Measurements from ENCODE around the gene TIMM13. TPM values are rescaled to one million over a fixed set of nuclear protein-coding genes. Genes with fewer than 3 reads are reported as not detected.
"Not testable (repeated sequence)": the region's sequence is repeated elsewhere in the genome, so short reads cannot be mapped to it uniquely, and the experiment has no call there.

TIMM13 gene
- total RNA-seq, 1 donor from 2014 or later = 20.9 TPM

DNA sequence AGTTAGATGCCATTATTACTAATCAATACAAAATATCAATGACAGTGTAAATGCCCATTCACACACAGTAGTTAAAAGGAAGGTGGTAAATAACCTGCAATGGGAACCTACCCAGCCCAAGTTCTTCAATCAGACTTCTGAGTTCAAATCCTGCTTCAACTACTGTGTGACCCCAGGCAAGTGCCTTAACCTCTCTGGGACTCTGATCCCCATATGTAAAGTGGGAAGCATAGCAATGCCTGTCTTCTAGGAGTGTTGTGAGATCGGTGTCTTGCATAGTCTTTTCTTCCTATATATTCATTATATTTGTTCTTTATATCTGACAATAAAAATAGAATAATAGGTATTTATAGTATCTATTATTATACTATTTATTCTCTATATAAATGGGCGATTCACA lies 6.9 kb downstream of the TIMM13 start:
- H3K27ac ChIP-seq = no peak overlapping the region
- DNase-seq (ENCODE audit: extremely low spot score in 2 of 2) = no peak
- no peaks in the 10 kb centered on the region for H3K36me3 ChIP-seq
- no peaks in the 10 kb centered on the region for H3K27me3 ChIP-seq
- H3K4me1 ChIP-seq = peaks cover 8% of the 10 kb centered on the region
- no peaks in the 10 kb centered on the region for H3K9me3 ChIP-seq
- H3K4me3 ChIP-seq = no peak overlapping the region
- TF ChIP-seq CTCF (IDR thresholded peaks at IDR 0.05) = no peak
- intact Hi-C loops (cut with DNase I) = no loop called here

- intact Hi-C loops (cut with DNase I) = no loop called here
- H3K36me3 ChIP-seq = no peaks in the 10 kb centered on the region
Measured at GRCh38 chr19:2419754-2420153, 7.6 kb downstream of the TIMM13 start.

DNA sequence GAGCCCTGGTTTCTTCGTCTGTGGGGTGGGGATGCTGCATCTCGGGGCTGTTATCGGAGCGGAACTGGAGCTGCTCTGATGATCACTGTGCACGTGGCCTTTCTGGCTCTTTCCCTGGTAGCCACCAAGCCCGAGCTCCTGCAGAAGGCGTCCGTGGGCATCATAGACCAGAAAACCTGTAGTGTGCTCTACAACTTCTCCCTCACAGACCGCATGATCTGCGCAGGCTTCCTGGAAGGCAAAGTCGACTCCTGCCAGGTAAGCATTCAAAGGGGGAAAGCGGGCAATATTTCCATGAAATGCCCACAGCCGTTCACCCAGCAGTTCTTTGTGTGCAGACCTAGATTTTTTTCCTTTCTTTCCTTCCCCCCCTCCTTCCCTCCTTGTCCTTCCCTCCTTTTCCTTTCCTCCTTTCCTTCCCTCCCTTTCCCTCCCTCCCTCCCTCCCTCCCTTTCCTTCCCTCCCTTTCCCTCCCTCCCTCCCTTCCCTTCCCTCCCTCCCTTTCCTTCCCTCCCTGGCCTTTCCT lies 9.4 kb downstream of the TIMM13 start:
- Histone ChIP-seq H3K36me3 (no peaks in the 10 kb centered on the region), H3K27me3 (no peaks in the 10 kb centered on the region), H3K9me3 (no peaks in the 10 kb centered on the region), H3K4me3 (no peak overlapping the region), H3K27ac (no peak overlapping the region), H3K4me1 (no peaks in the 10 kb centered on the region)
- TF ChIP-seq POLR2AphosphoS5 (IDR thresholded peaks at IDR 0.05; ENCODE audit: insufficient read depth in 1 of 2, low read depth in 1 of 2) (no peak), CTCF (IDR thresholded peaks at IDR 0.05) (no peak), POLR2A (IDR thresholded peaks at IDR 0.05) (no peak)
- DNase-seq (ENCODE audit: extremely low spot score in 2 of 2) = peak in 1 of 2 donors; percentile 40
- intact Hi-C loops (cut with DNase I) = no loop called here

More at GRCh38 chr19:2419754-2420153, 7.6 kb downstream of the TIMM13 start:
- no peaks in the 10 kb centered on the region for H3K9me3 ChIP-seq
- no peak overlapping the region for H3K4me3 ChIP-seq
- no peaks in the 10 kb centered on the region for H3K27me3 ChIP-seq
- DNase-seq (ENCODE audit: extremely low spot score in 2 of 2) = peak in 1 of 2 donors; percentile 67
- TF ChIP-seq CTCF (IDR thresholded peaks at IDR 0.05) (no peak), POLR2A (IDR thresholded peaks at IDR 0.05) (no peak), POLR2AphosphoS5 (IDR thresholded peaks at IDR 0.05; ENCODE audit: insufficient read depth in 1 of 2, low read depth in 1 of 2) (no peak)
- peaks cover 3% of the 10 kb centered on the region for H3K4me1 ChIP-seq
- no peak overlapping the region for H3K27ac ChIP-seq

- H3K27me3 ChIP-seq; intact Hi-C loops (cut with DNase I); DNase-seq (ENCODE audit: extremely low spot score in 2 of 2); H3K27ac ChIP-seq; H3K4me1 ChIP-seq; H3K36me3 ChIP-seq; H3K4me3 ChIP-seq; H3K9me3 ChIP-seq: not testable (repeated sequence)
Measured at GRCh38 chr19:2417436-2417835, 9.9 kb downstream of the TIMM13 start.

GRCh38 chr19:2416321-2417097 lies 10.9 kb downstream of the TIMM13 start:
- DNase-seq (ENCODE audit: extremely low spot score in 2 of 2) = peak in 1 of 2 donors; percentile 74
- TF ChIP-seq POLR2AphosphoS5 (IDR thresholded peaks at IDR 0.05; ENCODE audit: insufficient read depth in 1 of 2, low read depth in 1 of 2) (no peak), CTCF (IDR thresholded peaks at IDR 0.05) (no peak), POLR2A (IDR thresholded peaks at IDR 0.05) (no peak)
- intact Hi-C loops (cut with DNase I) = no loop called here
- Histone ChIP-seq H3K27ac (no peak overlapping the region), H3K4me3 (no peak overlapping the region), H3K27me3 (no peaks in the 10 kb centered on the region), H3K36me3 (no peaks in the 10 kb centered on the region), H3K4me1 (no peaks in the 10 kb centered on the region), H3K9me3 (no peaks in the 10 kb centered on the region)

Data from vagina (tissue), 2 donors.